Naive thymus-derived CD4-positive, alpha-beta T cell (primary cell): ENCODE results near the gene DLL4. TPM values are rescaled to one million over a fixed set of nuclear protein-coding genes. Genes with fewer than 3 reads are reported as not detected.

Experiments
- ATAC-seq: fragments of 150-1000 bp; cut with Tn5 transposase; 2 replicates; pipeline ENCODE4 v1.10.0; 2021; ENCODE audit warnings: mild to moderate bottlenecking, moderate library complexity
- CTCF ChIA-PET: fragments of 350-600 bp; sonication (Branson Sonifier 250); formaldehyde crosslinking; loops from one replicate; lab custom pipeline; 2021; ENCODE audit warnings: antibody characterized with exemption; lab: Charles Lee
- POLR2A ChIA-PET: fragments of 350-600 bp; sonication (Branson Sonifier 250); formaldehyde crosslinking; loops from one replicate; lab custom pipeline; 2021; ENCODE audit warnings: antibody characterized with exemption, inconsistent platforms; lab: Charles Lee
- DNase-seq, 9 donors: peaks; one replicate each; pipeline versions ENCODE4 v3.0.0 to v3.0.0-alpha.2; 2020 to 2022; ENCODE audit warnings: mixed read lengths in 1 of 9
- H3K27ac ChIP-seq: one replicate; pipeline ENCODE4 v1.7.0; 2013; ENCODE audit warnings: mild to moderate bottlenecking, low read depth, low read length, moderate library complexity
- H3K27me3 ChIP-seq, 2 donors: one replicate each; pipeline ENCODE4 v1.7.0; 2013; ENCODE audit warnings: low read length in 2 of 2, mild to moderate bottlenecking in 2 of 2, moderate library complexity in 2 of 2; ENCODE audit not compliant: control insufficient read depth in 2 of 2, insufficient read depth in 2 of 2
- H3K36me3 ChIP-seq, 3 experiments: 1 replicate in 2 of 3; 2 replicates in 1 of 3; pipeline ENCODE4 v1.7.0; 2013; ENCODE audit warnings: low read length in 3 of 3, mild to moderate bottlenecking in 3 of 3, moderate library complexity in 1 of 3; ENCODE audit not compliant: insufficient read depth in 3 of 3, control insufficient read depth in 2 of 3
- H3K4me1 ChIP-seq, 2 donors: one replicate each; pipeline ENCODE4 v1.7.0; 2013; ENCODE audit warnings: low read length in 2 of 2, mild to moderate bottlenecking in 2 of 2, moderate library complexity in 1 of 2; ENCODE audit not compliant: control insufficient read depth in 2 of 2, insufficient read depth in 2 of 2
- H3K4me3 ChIP-seq: 2 replicates; pipeline ENCODE4 v1.7.0; 2013; ENCODE audit warnings: mild to moderate bottlenecking, low read length
- H3K9me3 ChIP-seq, 3 experiments: 1 replicate in 2 of 3; 2 replicates in 1 of 3; pipeline ENCODE4 v1.7.0; 2013; ENCODE audit warnings: low read length in 3 of 3; ENCODE audit not compliant: control insufficient read depth in 2 of 3
- H3K27ac Mint-ChIP-seq, 9 donors: one replicate each; pipeline ENCODE4 v1.8.0; 2020 to 2022; ENCODE audit warnings: mixed read lengths in 9 of 9, mild to moderate bottlenecking in 8 of 9, moderate library complexity in 5 of 9, inconsistent platforms in 2 of 9
- H3K27me3 Mint-ChIP-seq, 5 donors: one replicate each; pipeline ENCODE4 v1.8.0; 2021 to 2022; ENCODE audit warnings: mixed read lengths in 5 of 5, mild to moderate bottlenecking in 1 of 5
- H3K36me3 Mint-ChIP-seq, 5 donors: one replicate each; pipeline ENCODE4 v1.8.0; 2020 to 2022; ENCODE audit warnings: mixed read lengths in 5 of 5, mild to moderate bottlenecking in 3 of 5, inconsistent platforms in 1 of 5
- H3K4me1 Mint-ChIP-seq, 7 donors: one replicate each; pipeline ENCODE4 v1.8.0; 2020 to 2022; ENCODE audit warnings: mixed read lengths in 7 of 7, mild to moderate bottlenecking in 3 of 7, inconsistent platforms in 1 of 7
- H3K4me3 Mint-ChIP-seq, 10 donors: one replicate each; pipeline ENCODE4 v1.8.0; 2020 to 2022; ENCODE audit warnings: mild to moderate bottlenecking in 10 of 10, mixed read lengths in 10 of 10, moderate library complexity in 6 of 10, inconsistent platforms in 2 of 10
- H3K9me3 Mint-ChIP-seq, 11 donors: one replicate each; pipeline ENCODE4 v1.8.0; 2020 to 2022; ENCODE audit warnings: mixed read lengths in 11 of 11, mild to moderate bottlenecking in 4 of 11, inconsistent platforms in 1 of 11, moderate library complexity in 1 of 11
- intact Hi-C, 2 donors: fragments of 100-400 bp; cut with micrococcal nuclease; formaldehyde crosslinking; loops; one replicate each; pipeline ENCODE4 v1.15.1; 2023
- polyA plus RNA-seq, 2 donors: library from polyadenylated mRNA; unstranded; fragments of 300-500 nt; fragmentation: Illumina TruSeq; gene quantifications; one replicate each; pipeline ENCODE4 v1.2.3, GENCODE V29; 2021
- total RNA-seq, 6 experiments: library from RNA in 5 of 6; stranded (reverse) in 5 of 6; gene quantifications; 1 replicate in 5 of 6; 2 replicates in 1 of 6; pipeline ENCODE4 v1.2.3 and lab custom pipeline; 2021 to 2026

Gene DLL4
- total and polyA plus RNA-seq, 7 experiments from 2014 or later = not detected

- Mint-ChIP-seq H3K9me3 (peaks cover 0 to 2% (median 0%) of the 10 kb centered on the region in 11 donors), H3K27ac (peak overlapping the region in 2 of 9 donors; percentile 28 to 78), H3K36me3 (peaks cover 0 to 4% (median 0%) of the 10 kb centered on the region in 5 donors), H3K4me1 (peaks cover 25 to 46% (median 42%) of the 10 kb centered on the region in 7 donors), H3K4me3 (peak overlapping the region in 9 of 10 donors; percentile 34 to 96 (median 78)), H3K27me3 (peaks cover 43 to 59% (median 48%) of the 10 kb centered on the region in 5 donors)
- H3K9me3 ChIP-seq = no peaks in the 10 kb centered on the region
- intact Hi-C loops = no loop called here
- DNase-seq = no peak
- peaks cover 19 to 44% of the 10 kb centered on the region in 2 donors for H3K4me1 ChIP-seq
- ChIA-PET CTCF (interaction anchor here (3.5 to 5.2 kb wide), 2 partner anchors 10 to 25 kb away, joined by 21 to 31 read pairs; no protein-coding TSS in a partner anchor), POLR2A (interaction anchor here (0.5 to 1.0 kb wide), 3 partner anchors 10 to 132 kb away, joined by 3 to 4 read pairs (median 3); no protein-coding TSS in a partner anchor)
- H3K4me3 ChIP-seq = no peak overlapping the region
- no peak overlapping the region for H3K27ac ChIP-seq
- no peak for ATAC-seq
- H3K27me3 ChIP-seq = peaks cover 5 to 41% of the 10 kb centered on the region in 2 donors
- H3K36me3 ChIP-seq = no peaks in the 10 kb centered on the region
Measured at GRCh38 chr15:40931300-40932142, 2.4 kb downstream of the DLL4 start.

DNA sequence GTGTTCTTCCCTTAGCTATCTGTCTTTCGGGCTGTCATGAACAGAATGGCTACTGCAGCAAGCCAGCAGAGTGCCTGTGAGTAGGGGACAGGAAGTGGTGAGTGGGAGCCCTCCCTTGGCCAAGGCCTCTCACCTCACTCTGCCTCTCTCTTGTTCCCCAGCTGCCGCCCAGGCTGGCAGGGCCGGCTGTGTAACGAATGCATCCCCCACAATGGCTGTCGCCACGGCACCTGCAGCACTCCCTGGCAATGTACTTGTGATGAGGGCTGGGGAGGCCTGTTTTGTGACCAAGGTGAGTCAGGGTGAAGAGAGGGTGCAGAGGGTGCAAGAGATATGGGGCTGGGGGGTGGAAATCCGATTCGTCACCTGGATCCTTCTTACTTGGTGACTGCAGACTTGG lies 3.0 kb downstream of the DLL4 start:
- POLR2A ChIA-PET = interaction anchor here (0.9 to 1.3 kb wide), 2 partner anchors 9 to 10 kb away, joined by 4 read pairs; no protein-coding TSS in a partner anchor
- Mint-ChIP-seq H3K27me3 (peaks cover 37 to 52% (median 42%) of the 10 kb centered on the region in 5 donors), H3K36me3 (peaks cover 0 to 4% (median 0%) of the 10 kb centered on the region in 5 donors), H3K4me3 (peak overlapping the region in 4 of 10 donors; percentile 17 to 85 (median 49)), H3K4me1 (peaks cover 19 to 40% (median 35%) of the 10 kb centered on the region in 7 donors), H3K9me3 (peaks cover 0 to 2% (median 0%) of the 10 kb centered on the region in 11 donors), H3K27ac (no peak overlapping the region)
- Histone ChIP-seq H3K27me3 (peaks cover 5 to 35% of the 10 kb centered on the region in 2 donors), H3K9me3 (no peaks in the 10 kb centered on the region), H3K4me1 (peaks cover 15 to 38% of the 10 kb centered on the region in 2 donors), H3K27ac (no peak overlapping the region), H3K4me3 (no peak overlapping the region), H3K36me3 (no peaks in the 10 kb centered on the region)
- DNase-seq = no peak
- intact Hi-C loops = no loop called here
- CTCF ChIA-PET = interaction anchor here (3.5 to 5.2 kb wide), 2 partner anchors 9 to 26 kb away, joined by 21 to 31 read pairs; no protein-coding TSS in a partner anchor
- no peak for ATAC-seq

- H3K9me3 Mint-ChIP-seq = peaks cover 0 to 2% (median 0%) of the 10 kb centered on the region in 11 donors
- Histone ChIP-seq H3K27ac (no peak overlapping the region), H3K27me3 (peaks cover 5 to 32% of the 10 kb centered on the region in 2 donors), H3K9me3 (no peaks in the 10 kb centered on the region), H3K4me3 (no peak overlapping the region), H3K4me1 (peaks cover 13 to 30% of the 10 kb centered on the region in 2 donors), H3K36me3 (no peaks in the 10 kb centered on the region)
- peaks cover 35 to 48% (median 39%) of the 10 kb centered on the region in 5 donors for H3K27me3 Mint-ChIP-seq
- peaks cover 0 to 4% (median 0%) of the 10 kb centered on the region in 5 donors for H3K36me3 Mint-ChIP-seq
- ATAC-seq = no peak
- ChIA-PET CTCF (interaction anchor here (5.2 kb wide), 1 partner anchor 27 kb away, joined by 31 read pairs; no protein-coding TSS in a partner anchor), POLR2A (interaction anchor here (0.7 to 1.3 kb wide), 2 partner anchors 9 to 178 kb away, joined by 3 to 4 read pairs; no protein-coding TSS in a partner anchor)
- H3K4me3 Mint-ChIP-seq = no peak overlapping the region
- intact Hi-C loops = no loop called here
- no peak overlapping the region for H3K27ac Mint-ChIP-seq
- DNase-seq = no peak
- H3K4me1 Mint-ChIP-seq = peaks cover 16 to 37% (median 33%) of the 10 kb centered on the region in 7 donors
Measured at GRCh38 chr15:40932649-40933516, 3.7 kb downstream of the DLL4 start.

GRCh38 chr15:40933517-40933902 lies 4.4 kb downstream of the DLL4 start:
- Mint-ChIP-seq H3K27ac (peak overlapping the region in 1 of 9 donors; percentile 83), H3K4me3 (peak overlapping the region in 2 of 10 donors; percentile 2 to 20), H3K36me3 (peaks cover 0 to 4% (median 0%) of the 10 kb centered on the region in 5 donors), H3K9me3 (peaks cover 0 to 2% (median 0%) of the 10 kb centered on the region in 11 donors), H3K27me3 (peaks cover 34 to 44% (median 39%) of the 10 kb centered on the region in 5 donors), H3K4me1 (peaks cover 16 to 40% (median 35%) of the 10 kb centered on the region in 7 donors)
- ATAC-seq (no peak), DNase-seq (no peak)
- intact Hi-C loops = no loop called here
- POLR2A ChIA-PET = interaction anchor here (1.3 kb wide), 1 partner anchor 9 kb away, joined by 4 read pairs; no protein-coding TSS in a partner anchor
- Histone ChIP-seq H3K36me3 (no peaks in the 10 kb centered on the region), H3K27me3 (peaks cover 5 to 26% of the 10 kb centered on the region in 2 donors), H3K9me3 (no peaks in the 10 kb centered on the region), H3K4me3 (no peak overlapping the region), H3K27ac (no peak overlapping the region), H3K4me1 (peaks cover 10 to 26% of the 10 kb centered on the region in 2 donors)
- CTCF ChIA-PET = no interaction called here

GRCh38 chr15:40934457-40934856 lies 5.3 kb downstream of the DLL4 start:
- intact Hi-C loops = no loop called here
- H3K27me3 Mint-ChIP-seq = peaks cover 31 to 35% (median 34%) of the 10 kb centered on the region in 5 donors
- POLR2A ChIA-PET = no interaction called here

More at GRCh38 chr15:40934457-40934856, 5.3 kb downstream of the DLL4 start:
- Mint-ChIP-seq H3K4me1 (peaks cover 12 to 31% (median 27%) of the 10 kb centered on the region in 7 donors), H3K36me3 (peaks cover 0 to 4% (median 0%) of the 10 kb centered on the region in 5 donors), H3K4me3 (no peak overlapping the region), H3K27ac (no peak overlapping the region), H3K9me3 (peaks cover 0 to 2% (median 0%) of the 10 kb centered on the region in 11 donors)
- Histone ChIP-seq H3K9me3 (no peaks in the 10 kb centered on the region), H3K4me1 (peaks cover 10 to 17% of the 10 kb centered on the region in 2 donors), H3K36me3 (no peaks in the 10 kb centered on the region), H3K27me3 (peaks cover 5 to 22% of the 10 kb centered on the region in 2 donors), H3K4me3 (no peak overlapping the region), H3K27ac (no peak overlapping the region)
- DNase-seq (no peak), ATAC-seq (no peak)
- CTCF ChIA-PET = no interaction called here
